IPS-15b (cell line): ENCODE measurements around the gene TSPEAR.
"Not testable (repeated sequence)": the region's sequence is repeated elsewhere in the genome, so short reads cannot be mapped to it uniquely, and the experiment has no call there.

Experiments
- H3K27me3 ChIP-seq: one replicate; pipeline ENCODE4 v1.6.1; 2013; ENCODE audit warnings: low read length; ENCODE audit not compliant: control insufficient read depth, insufficient read depth
- H3K36me3 ChIP-seq: one replicate; pipeline ENCODE4 v1.6.1; 2013; ENCODE audit warnings: low read length; ENCODE audit not compliant: control insufficient read depth, insufficient read depth
- H3K4me1 ChIP-seq: one replicate; pipeline ENCODE4 v1.6.1; 2013; ENCODE audit warnings: mild to moderate bottlenecking, low read length; ENCODE audit not compliant: control insufficient read depth, insufficient read depth
- H3K4me3 ChIP-seq: one replicate; pipeline ENCODE4 v1.5.1; 2013; ENCODE audit warnings: low read depth, low read length
- H3K9ac ChIP-seq: one replicate; pipeline ENCODE4 v1.6.1; 2013; ENCODE audit warnings: low read depth, mild to moderate bottlenecking, low read length
- H3K9me3 ChIP-seq: one replicate; pipeline ENCODE4 v1.6.1; 2013; ENCODE audit warnings: mild to moderate bottlenecking, low read length; ENCODE audit not compliant: control insufficient read depth, insufficient read depth

Gene TSPEAR

DNA sequence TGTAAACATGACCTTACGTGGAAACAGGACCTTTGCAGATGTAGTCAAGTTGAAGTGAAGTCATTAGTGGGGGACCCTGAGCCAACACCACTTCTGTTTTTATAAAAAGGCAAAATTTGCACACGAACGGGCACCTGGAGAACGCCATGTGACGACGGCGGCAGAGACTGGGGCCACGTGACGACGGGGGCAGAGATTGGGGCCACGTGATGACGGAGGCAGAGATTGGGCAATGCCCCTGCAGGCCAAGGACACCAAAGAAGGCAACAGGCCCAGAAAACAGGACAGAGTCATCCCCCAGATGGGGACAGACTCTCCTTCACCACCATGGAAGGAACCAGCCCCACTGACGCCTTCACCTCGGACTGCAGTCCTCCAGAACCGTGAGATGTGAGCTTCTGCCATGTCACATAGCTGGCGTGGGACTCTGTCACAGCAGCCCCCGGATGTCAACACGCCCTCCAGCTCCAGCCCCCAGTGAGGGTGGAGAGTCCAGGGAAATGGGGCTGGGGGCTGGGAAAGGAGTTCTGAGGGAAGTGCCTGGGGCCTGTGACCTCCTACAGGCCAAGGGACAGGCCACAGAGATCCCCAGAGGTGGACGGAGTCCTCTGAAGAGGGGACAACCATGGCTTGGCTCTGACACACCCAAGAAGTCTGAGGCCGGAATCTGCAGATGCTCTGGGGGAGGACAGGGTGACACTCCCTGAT is 61.0 kb downstream of the TSPEAR start:
- H3K27me3 ChIP-seq: no peaks in the 10 kb centered on the region
- H3K4me3 ChIP-seq: no peak overlapping the region
- H3K9ac ChIP-seq: no peak overlapping the region
- H3K36me3 ChIP-seq: no peaks in the 10 kb centered on the region
- no peaks in the 10 kb centered on the region for H3K4me1 ChIP-seq
- H3K9me3 ChIP-seq: no peaks in the 10 kb centered on the region

DNA sequence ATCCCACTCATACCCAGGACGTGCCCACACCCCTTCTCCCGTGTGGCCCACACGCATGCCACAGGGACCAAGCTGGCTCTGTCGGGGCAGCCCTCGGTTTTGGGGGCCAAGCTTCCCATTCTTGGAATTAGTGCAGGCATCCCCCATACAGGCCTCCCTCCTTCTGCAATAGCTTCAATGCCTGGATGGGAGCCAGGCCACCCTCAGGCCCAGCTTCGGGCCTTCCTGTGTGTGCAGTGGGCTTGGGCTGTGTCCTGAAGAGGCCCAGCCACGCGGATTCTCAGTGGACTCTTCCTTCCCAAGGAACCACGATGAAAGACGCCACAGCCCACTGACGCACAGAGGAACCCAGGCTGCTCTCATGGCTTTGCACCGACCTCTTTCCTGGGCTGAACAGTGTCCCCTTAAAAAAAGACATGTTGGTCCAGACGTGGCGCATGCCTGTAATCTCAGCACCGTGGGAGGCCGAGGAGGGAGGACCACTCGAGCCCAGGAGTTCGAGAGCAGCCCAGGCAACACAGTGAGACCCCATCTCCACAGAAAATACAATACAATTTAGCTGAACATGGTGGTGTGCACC is 61.8 kb downstream of the TSPEAR start:
- Histone ChIP-seq H3K4me3 (no peak overlapping the region), H3K4me1 (no peaks in the 10 kb centered on the region), H3K9ac (no peak overlapping the region), H3K27me3 (no peaks in the 10 kb centered on the region), H3K9me3 (no peaks in the 10 kb centered on the region), H3K36me3 (no peaks in the 10 kb centered on the region)

DNA sequence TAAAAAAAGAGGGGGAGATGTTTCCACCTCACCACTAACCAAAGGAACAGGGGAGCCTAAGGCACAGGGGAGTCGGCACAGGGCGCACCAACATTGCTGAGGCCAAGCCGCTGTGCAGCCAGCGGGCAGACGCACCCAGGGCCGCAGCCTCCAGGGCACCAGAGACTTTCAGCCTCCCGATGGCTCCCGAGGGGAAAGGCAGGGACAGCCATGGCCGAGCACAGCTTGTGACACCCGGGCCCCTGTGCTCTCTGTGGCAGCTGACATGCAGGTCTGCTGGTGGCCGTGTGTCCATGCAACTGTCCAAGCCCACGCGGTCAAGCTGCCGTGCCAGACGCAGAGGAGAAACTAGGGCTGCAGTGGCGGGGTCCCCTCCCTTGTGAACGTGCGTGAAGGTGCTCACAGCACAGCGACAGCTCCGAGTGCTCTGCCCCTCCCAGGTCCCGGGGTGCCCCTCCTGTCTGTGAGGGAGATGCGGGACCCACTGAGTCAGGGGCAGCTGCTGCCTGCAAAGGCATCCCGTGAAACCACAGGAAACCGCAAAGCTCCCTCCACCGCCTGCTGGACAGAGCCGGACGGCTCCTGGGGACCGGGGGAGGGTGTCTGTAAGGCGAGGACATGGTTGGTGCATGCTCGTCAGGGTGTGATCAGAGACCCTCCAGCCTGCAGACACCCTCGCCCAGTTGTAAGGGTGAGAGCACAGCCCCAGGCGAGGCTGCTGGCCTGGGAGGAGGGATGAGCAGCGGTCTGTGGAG is 62.6 kb downstream of the TSPEAR start:
- Histone ChIP-seq H3K36me3 (no peaks in the 10 kb centered on the region), H3K9ac (no peak overlapping the region), H3K4me3 (no peak overlapping the region), H3K27me3 (no peaks in the 10 kb centered on the region), H3K4me1 (no peaks in the 10 kb centered on the region), H3K9me3 (no peaks in the 10 kb centered on the region)

DNA sequence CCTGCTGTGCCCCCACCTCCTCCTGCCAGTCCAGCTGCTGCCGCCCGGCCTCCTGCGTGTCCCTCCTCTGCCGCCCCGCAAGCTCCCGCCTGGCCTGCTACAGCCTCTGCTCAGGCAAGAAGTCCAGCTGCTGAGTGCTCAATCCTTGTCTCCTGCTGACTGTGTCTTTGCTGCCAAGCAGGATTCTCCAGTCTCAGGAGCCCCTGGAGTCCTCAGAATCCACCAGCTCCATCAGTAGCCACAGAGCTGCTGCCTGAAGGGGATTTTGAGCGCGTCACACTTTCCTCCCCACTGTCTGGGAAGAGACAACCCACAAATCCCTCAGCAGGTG is 64.2 kb downstream of the TSPEAR start:
- H3K27me3 ChIP-seq: no peaks in the 10 kb centered on the region
- no peak overlapping the region for H3K4me3 ChIP-seq
- H3K4me1 ChIP-seq: no peaks in the 10 kb centered on the region
- no peaks in the 10 kb centered on the region for H3K36me3 ChIP-seq
- H3K9me3 ChIP-seq: no peaks in the 10 kb centered on the region
- H3K9ac ChIP-seq: peak overlapping the region; percentile 2

DNA sequence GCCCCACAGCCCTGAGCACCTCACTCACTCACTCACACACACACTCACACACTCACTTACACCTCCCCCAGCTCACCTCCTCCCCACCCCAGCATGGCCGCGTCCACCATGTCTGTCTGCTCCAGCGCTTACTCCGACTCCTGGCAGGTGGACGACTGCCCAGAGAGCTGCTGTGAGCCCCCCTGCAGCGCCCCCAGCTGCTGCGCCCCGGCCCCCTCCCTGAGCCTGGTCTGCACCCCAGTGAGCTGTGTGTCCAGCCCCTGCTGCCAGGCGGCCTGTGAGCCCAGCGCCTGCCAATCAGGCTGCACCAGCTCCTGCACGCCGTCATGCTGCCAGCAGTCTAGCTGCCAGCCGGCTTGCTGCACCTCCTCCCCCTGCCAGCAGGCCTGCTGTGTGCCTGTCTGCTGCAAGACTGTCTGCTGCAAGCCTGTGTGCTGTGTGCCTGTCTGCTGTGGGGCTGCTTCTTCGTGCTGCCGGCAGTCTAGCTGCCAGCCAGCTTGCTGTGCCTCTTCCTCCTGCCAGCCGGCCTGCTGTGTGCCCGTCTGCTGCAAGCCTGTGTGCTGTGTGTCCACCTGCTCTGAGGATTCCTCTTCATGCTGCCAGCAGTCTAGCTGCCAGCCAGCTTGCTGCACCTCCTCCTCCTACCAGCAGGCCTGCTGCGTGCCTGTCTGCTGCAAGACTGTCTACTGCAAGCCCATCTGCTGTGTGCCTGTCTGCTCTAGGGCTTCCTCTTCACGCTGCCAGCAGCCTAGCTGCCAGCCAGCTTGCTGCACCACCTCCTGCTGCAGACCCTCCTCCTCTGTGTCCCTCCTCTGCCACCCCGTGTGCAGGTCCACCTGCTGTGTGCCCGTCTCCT is 64.8 kb downstream of the TSPEAR start, which contains the start of gene KRTAP10-11:
Gene KRTAP10-11 (plus strand): TSS at position 49 of the 856 bp plus-strand sequence. CDS start 45 bp downstream, at position 94.
- peak within 1 kb of the TSS; percentile 2 for H3K9ac ChIP-seq
- not testable (repeated sequence) for H3K27me3 ChIP-seq, H3K9me3 ChIP-seq, H3K4me3 ChIP-seq, H3K36me3 ChIP-seq, H3K4me1 ChIP-seq

DNA sequence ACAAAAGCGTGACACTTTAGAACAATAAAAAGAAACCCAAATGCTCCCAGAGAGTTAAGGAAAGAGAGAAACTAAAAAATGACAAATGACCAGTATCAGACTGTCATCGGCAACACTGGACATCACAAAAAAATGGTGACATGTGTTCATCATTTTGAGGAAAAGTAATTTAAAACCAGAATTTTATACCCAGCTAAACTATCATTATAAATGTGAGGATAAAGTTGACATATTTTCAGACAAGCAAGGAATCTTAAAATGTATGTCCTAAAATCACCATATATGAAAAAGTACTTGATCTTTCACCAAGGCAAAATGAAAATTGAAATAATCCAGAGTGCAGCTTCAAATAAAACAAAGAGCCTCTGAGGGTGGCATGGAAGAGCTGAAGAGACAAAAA is 66.5 kb downstream of the TSPEAR start:
- Histone ChIP-seq H3K9ac (no peak overlapping the region), H3K4me1 (no peaks in the 10 kb centered on the region), H3K4me3 (no peak overlapping the region), H3K36me3 (no peaks in the 10 kb centered on the region), H3K9me3 (no peaks in the 10 kb centered on the region), H3K27me3 (no peaks in the 10 kb centered on the region)

DNA sequence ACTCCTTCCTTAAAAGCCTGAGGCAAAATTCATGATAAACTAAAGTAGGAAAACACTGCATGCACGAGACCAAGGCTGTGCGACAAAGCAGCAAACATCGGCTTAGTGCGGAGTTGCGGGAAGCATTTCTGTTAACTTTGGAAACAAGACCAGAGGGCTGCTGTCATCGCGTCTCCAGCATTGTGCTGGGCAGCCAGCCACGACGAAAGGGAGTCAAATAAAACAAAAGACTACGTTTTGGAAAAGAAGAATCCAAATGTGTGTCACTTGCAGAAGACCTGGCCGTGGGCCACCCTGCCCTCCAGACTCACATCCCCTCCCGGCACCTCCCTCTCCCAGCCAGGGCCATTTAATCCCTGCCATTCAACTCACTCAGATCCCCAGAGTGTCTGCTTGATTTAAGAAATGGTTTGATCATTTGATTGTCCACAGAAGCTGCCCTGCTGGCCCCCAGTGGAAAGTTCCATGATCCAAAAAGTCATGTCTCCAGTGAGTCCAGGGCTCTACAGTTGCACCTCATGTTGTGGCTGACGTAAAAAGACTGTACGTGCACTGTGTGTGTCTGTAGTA is 67.5 kb downstream of the TSPEAR start:
- no peaks in the 10 kb centered on the region for H3K9me3 ChIP-seq
- no peaks in the 10 kb centered on the region for H3K4me1 ChIP-seq
- no peaks in the 10 kb centered on the region for H3K27me3 ChIP-seq
- no peaks in the 10 kb centered on the region for H3K36me3 ChIP-seq
- H3K4me3 ChIP-seq: no peak overlapping the region
- no peak overlapping the region for H3K9ac ChIP-seq

DNA sequence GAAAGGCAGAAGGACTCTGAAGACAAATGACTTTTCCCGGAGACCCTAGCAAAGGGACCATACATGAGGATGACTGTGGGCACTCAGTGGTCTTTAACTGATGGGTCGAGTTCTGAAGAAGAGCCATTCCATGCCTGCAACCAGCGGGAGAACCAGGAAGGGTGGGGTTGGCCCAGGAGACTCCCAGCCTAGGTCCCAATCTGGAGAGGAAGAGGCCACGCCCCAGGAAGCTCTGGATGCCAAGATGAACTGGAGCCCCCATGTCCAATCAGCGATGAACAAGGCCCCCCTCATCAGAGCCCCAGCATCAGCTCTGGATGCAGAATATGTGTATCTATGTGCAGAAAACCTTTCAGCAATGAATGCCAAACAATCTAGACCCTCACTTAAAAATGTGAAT is 70.6 kb downstream of the TSPEAR start:
- Histone ChIP-seq H3K36me3 (no peaks in the 10 kb centered on the region), H3K9ac (no peak overlapping the region), H3K4me1 (no peaks in the 10 kb centered on the region), H3K4me3 (no peak overlapping the region), H3K27me3 (no peaks in the 10 kb centered on the region), H3K9me3 (no peaks in the 10 kb centered on the region)

DNA sequence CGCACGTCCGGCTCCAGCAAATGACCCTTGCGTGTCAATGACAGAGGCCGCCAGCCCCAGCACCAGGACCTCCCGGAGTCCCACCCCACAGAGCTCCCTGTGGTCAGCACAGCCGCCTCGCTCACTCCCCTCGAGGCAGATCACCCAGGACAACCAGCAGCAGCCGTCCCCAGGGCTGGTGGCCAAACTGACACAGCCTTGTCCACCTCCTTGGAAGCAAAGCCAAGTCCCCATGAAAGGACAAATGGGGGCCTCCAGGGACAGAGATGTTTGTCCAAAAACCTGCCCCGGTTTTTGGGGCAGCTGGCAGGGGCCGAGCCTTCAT is 72.1 kb downstream of the TSPEAR start:
- no peaks in the 10 kb centered on the region for H3K4me1 ChIP-seq
- H3K9me3 ChIP-seq: no peaks in the 10 kb centered on the region
- H3K9ac ChIP-seq: no peak overlapping the region
- H3K36me3 ChIP-seq: no peaks in the 10 kb centered on the region
- H3K4me3 ChIP-seq: no peak overlapping the region
- no peaks in the 10 kb centered on the region for H3K27me3 ChIP-seq

DNA sequence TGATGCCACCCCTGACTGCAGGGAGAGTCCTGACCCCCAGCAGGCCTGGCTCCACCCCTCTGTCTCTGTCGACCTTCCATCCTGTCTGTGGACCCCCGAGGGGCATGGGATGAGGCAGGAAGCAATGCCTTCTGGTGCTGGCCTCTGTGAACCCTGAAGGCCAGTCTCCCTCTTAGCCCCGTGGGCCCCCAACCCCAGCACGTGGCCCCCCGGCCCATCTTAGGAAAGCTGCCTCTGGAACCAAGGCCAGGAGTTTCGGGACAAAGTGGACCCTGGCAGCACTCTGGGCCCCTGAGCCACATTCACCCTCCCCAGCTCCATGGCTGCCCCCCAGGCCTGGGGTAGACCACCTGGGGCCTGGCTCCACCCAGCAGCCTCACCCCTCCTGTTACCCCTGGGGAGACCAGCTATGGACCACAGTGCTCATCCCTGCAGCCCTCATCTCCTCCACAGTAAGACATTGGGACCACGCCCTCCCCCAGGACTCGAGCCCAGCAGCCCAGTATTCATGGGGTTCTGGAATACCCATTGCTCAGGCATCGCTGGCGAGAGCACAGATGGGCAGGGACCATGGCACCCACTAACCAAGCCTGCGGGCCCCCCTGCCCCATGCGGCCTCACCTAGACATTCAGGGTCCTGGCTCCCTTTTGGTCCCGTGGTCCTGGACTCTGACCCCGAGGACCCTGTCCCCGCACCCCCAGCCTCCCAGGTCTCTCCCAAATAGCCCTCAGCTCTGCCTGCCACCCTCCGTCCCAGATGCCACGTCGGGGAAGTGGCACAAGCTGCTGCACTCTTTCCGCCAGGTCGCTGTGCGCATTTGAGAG is 72.7 kb downstream of the TSPEAR start:
- H3K36me3 ChIP-seq, H3K9me3 ChIP-seq, H3K27me3 ChIP-seq, H3K4me1 ChIP-seq, H3K9ac ChIP-seq, H3K4me3 ChIP-seq: not testable (repeated sequence)

DNA sequence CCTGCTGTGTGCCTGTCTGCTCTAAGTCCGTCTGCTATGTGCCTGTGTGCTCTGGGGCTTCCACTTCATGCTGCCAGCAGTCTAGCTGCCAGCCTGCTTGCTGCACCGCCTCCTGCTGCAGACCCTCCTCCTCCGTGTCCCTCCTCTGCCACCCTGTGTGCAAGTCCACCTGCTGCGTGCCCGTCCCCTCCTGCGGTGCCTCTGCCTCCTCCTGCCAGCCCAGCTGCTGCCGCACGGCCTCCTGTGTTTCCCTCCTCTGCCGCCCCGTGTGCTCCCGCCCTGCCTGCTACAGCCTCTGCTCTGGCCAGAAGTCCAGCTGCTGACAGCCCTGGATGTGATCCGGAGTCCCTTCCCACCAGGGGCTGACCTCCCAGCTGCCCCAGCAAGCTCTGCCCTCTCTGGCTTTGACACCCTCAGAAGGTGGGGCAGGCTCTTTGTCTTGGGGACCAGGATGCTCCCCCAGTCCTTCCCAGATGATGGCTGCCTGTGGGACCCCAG is 73.5 kb downstream of the TSPEAR start:
- H3K9me3 ChIP-seq, H3K27me3 ChIP-seq: not testable (repeated sequence)

More for the DNA sequence above, 73.5 kb downstream of the TSPEAR start:
- not testable (repeated sequence) for H3K36me3 ChIP-seq, H3K9ac ChIP-seq, H3K4me3 ChIP-seq, H3K4me1 ChIP-seq
